ENCODE measurements around the gene TMEM140. TPM values are rescaled to one million over a fixed set of nuclear protein-coding genes. Genes with fewer than 3 reads are reported as not detected.
"Not testable (repeated sequence)": the region's sequence is repeated elsewhere in the genome, so short reads cannot be mapped to it uniquely, and the experiment has no call there.

The TMEM140 gene
- polyA plus RNA-seq, 3 donors from 2014 or later, result 14.5 to 47.5 (median 17.6) TPM

GRCh38 chr7:135208102-135208793 is 60.4 kb downstream of the TMEM140 start:
- Mint-ChIP-seq H3K36me3 (peaks cover 9 to 38% (median 12%) of the 10 kb centered on the region in 3 donors), H3K4me3 (peak overlapping the region in 1 of 5 donors; percentile 26), H3K9me3 (no peaks in the 10 kb centered on the region), H3K27me3 (ENCODE audit: low read depth in 3 of 3) (peaks cover 4 to 5% (median 4%) of the 10 kb centered on the region in 3 donors), H3K27ac (peak overlapping the region in 2 of 6 donors; percentile 9 to 50), H3K4me1 (peaks cover 19 to 47% of the 10 kb centered on the region in 2 donors)
- no peak for DNase-seq

- DNase-seq, result no peak
- Mint-ChIP-seq H3K36me3 (peaks cover 4 to 28% (median 6%) of the 10 kb centered on the region in 3 donors), H3K27ac (peak overlapping the region in 1 of 6 donors; percentile 28), H3K27me3 (ENCODE audit: low read depth in 3 of 3) (peaks cover 4 to 5% (median 4%) of the 10 kb centered on the region in 3 donors), H3K9me3 (no peaks in the 10 kb centered on the region), H3K4me1 (peaks cover 19 to 47% of the 10 kb centered on the region in 2 donors), H3K4me3 (peak overlapping the region in 3 of 5 donors; percentile 38 to 43 (median 42))
Observed at GRCh38 chr7:135209225-135209834, 61.5 kb downstream of the TMEM140 start.

GRCh38 chr7:135210888-135211178 is 63.0 kb downstream of the TMEM140 start:
- peaks cover 4 to 5% (median 4%) of the 10 kb centered on the region in 3 donors for H3K27me3 Mint-ChIP-seq (ENCODE audit: low read depth in 3 of 3)
- H3K36me3 Mint-ChIP-seq, result peaks cover 0 to 17% (median 4%) of the 10 kb centered on the region in 3 donors
- H3K9me3 Mint-ChIP-seq, result no peaks in the 10 kb centered on the region
- H3K27ac Mint-ChIP-seq, result peak overlapping the region; percentile 78 to 99 (median 94)
- peak overlapping the region; percentile 92 to 97 (median 96) for H3K4me3 Mint-ChIP-seq
- DNase-seq, result no peak
- H3K4me1 Mint-ChIP-seq, result peaks cover 19 to 47% of the 10 kb centered on the region in 2 donors

GRCh38 chr7:135211179-135211945 is 63.5 kb downstream of the TMEM140 start, which contains the start of gene WDR91:
Gene WDR91 (minus strand): TSS chr7:135211526. CDS start chr7:135211502, 24 bp downstream.
- H3K4me1 Mint-ChIP-seq, result peaks cover 19 to 44% of the 10 kb centered on the region in 2 donors
- no peaks in the 10 kb centered on the region for H3K9me3 Mint-ChIP-seq
- peaks cover 0 to 12% (median 1%) of the 10 kb centered on the region in 3 donors for H3K36me3 Mint-ChIP-seq
- peak within 1 kb of the TSS; percentile 94 to 99 (median 96) for H3K27ac Mint-ChIP-seq
- H3K27me3 Mint-ChIP-seq (ENCODE audit: low read depth in 3 of 3), result peaks cover 4 to 5% (median 4%) of the 10 kb centered on the region in 3 donors
- DNase-seq, result peak; percentile 89 to 93 (median 92)
- H3K4me3 Mint-ChIP-seq, result peak within 1 kb of the TSS; percentile 92 to 97 (median 96)

- not testable (repeated sequence) for H3K27me3 Mint-ChIP-seq (ENCODE audit: low read depth in 3 of 3); DNase-seq; H3K9me3 Mint-ChIP-seq
- peaks cover 19 to 42% of the 10 kb centered on the region in 2 donors for H3K4me1 Mint-ChIP-seq
- peaks cover 0 to 11% (median 0%) of the 10 kb centered on the region in 3 donors for H3K36me3 Mint-ChIP-seq
- H3K27ac Mint-ChIP-seq, result peak overlapping the region; percentile 89 to 95 (median 92)
- peak overlapping the region; percentile 92 to 97 (median 96) for H3K4me3 Mint-ChIP-seq
Observed at GRCh38 chr7:135211946-135212685, 64.2 kb downstream of the TMEM140 start.

DNA sequence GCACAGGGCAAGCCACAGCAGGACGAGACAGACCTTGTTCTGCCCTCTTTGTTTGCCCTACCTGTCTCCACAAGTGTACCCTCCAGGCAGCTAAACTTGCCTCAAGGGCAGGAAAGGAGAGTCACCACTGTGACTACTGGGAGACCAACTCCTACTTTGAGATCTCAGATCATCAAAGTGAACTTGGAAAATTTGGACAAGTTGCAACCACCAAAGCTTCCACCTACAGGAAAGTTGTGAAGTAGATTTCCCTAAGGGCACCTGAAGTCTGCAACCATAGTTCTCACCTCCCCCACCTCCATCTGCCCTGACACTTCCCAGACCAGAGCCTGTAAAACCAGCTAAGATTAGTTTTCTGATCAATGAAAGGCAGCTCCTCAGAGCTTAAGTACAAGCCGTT is 66.0 kb downstream of the TMEM140 start:
- no peak overlapping the region for H3K27ac Mint-ChIP-seq
- H3K27me3 Mint-ChIP-seq (ENCODE audit: low read depth in 3 of 3), result peaks cover 4 to 8% (median 7%) of the 10 kb centered on the region in 3 donors
- H3K36me3 Mint-ChIP-seq, result no peaks in the 10 kb centered on the region

DNA sequence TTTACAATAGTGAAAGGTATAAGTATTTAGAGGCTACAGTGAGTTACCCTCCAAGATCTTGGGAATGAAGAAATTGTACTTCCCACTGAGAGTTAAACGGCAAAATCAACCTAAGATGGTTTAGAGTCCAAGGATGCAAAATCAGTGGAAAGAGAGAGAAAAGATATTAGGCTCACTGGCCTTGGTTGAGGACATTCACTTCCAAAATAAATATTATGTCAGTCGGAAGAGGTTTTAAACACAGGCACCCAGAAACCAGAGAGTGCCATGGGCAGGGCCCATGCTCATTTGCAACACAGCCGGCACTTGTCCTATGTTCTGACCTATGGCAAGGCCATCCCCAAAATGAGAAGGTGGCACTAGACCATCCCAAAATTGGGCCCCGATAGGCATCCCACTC is 67.3 kb downstream of the TMEM140 start:
- Mint-ChIP-seq H3K27me3 (ENCODE audit: low read depth in 3 of 3) (peaks cover 4 to 8% (median 7%) of the 10 kb centered on the region in 3 donors), H3K4me1 (peaks cover 12 to 20% of the 10 kb centered on the region in 2 donors), H3K9me3 (no peaks in the 10 kb centered on the region), H3K36me3 (no peaks in the 10 kb centered on the region), H3K27ac (no peak overlapping the region), H3K4me3 (no peak overlapping the region)
- DNase-seq, result no peak

More for the DNA sequence above, 66.0 kb downstream of the TMEM140 start:
- H3K4me1 Mint-ChIP-seq, result peaks cover 14 to 28% of the 10 kb centered on the region in 2 donors
- peak overlapping the region in 1 of 5 donors; percentile 51 for H3K4me3 Mint-ChIP-seq
- H3K9me3 Mint-ChIP-seq, result no peaks in the 10 kb centered on the region
- no peak for DNase-seq

DNA sequence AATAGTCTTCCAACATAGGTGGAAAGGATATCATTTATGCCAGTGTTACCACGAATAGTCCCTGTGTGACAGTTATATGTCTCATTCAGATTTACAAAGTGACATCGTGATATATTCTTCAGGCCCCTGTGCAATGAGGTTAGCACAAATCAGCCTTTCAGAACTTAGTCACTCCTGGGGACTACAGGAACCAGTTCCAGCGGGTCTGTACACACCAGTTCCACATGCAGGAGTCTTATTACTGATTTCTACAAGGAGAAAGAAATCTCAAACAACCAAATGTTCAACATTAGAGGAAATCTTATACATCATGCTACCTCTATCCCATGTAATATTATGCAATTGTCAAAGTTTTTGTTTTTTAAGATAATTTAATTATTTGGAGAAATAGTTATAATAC is 67.8 kb downstream of the TMEM140 start:
- no peak overlapping the region for H3K4me3 Mint-ChIP-seq
- no peak for DNase-seq
- no peaks in the 10 kb centered on the region for H3K9me3 Mint-ChIP-seq
- H3K4me1 Mint-ChIP-seq, result peaks cover 6 to 14% of the 10 kb centered on the region in 2 donors
- H3K27ac Mint-ChIP-seq, result no peak overlapping the region
- H3K36me3 Mint-ChIP-seq, result no peaks in the 10 kb centered on the region
- H3K27me3 Mint-ChIP-seq (ENCODE audit: low read depth in 3 of 3), result peaks cover 4 to 7% (median 7%) of the 10 kb centered on the region in 3 donors

Other genes with a start within 250 kb of the TMEM140 start
- 1 to 10 TPM in 1 of 3 donors, under 1 TPM in 1, not detected in 1; 0.43 to 1.2 TPM for gene AGBL3, start 161.6 kb upstream of the TMEM140 start, polyA plus RNA-seq
- 10 to 100 TPM; 34.8 to 54.7 (median 53.1) TPM for gene CYREN, start 22.6 kb downstream of the TMEM140 start, polyA plus RNA-seq
- 1 to 10 TPM; 2.1 to 5.8 (median 3.2) TPM for gene WDR91, start 63.5 kb downstream of the TMEM140 start, polyA plus RNA-seq
- not detected for gene STRA8, start 85.8 kb downstream of the TMEM140 start, polyA plus RNA-seq